B cell (primary cell): ENCODE measurements around the gene RUNDC3A. TPM values are rescaled to one million over a fixed set of nuclear protein-coding genes. Genes with fewer than 3 reads are reported as not detected.
"Not testable (repeated sequence)": the region's sequence is repeated elsewhere in the genome, so short reads cannot be mapped to it uniquely, and the experiment has no call there.

Experiments
- ATAC-seq: fragments of 200-7000 bp; cut with Tn5 transposase; one replicate; pipeline ENCODE4 v1.10.0; 2021; ENCODE audit warnings: low read depth, mild to moderate bottlenecking, moderate number of reproducible peaks, moderate library complexity
- CTCF ChIA-PET: fragments of 350-600 bp; sonication (Branson Sonifier 250); formaldehyde crosslinking; loops from one replicate; lab custom pipeline; 2021; ENCODE audit warnings: antibody characterized with exemption, inconsistent platforms; lab: Charles Lee
- POLR2A ChIA-PET: fragments of 350-600 bp; sonication (Branson Sonifier 250); formaldehyde crosslinking; loops from one replicate; lab custom pipeline; 2021; ENCODE audit warnings: antibody characterized with exemption; lab: Charles Lee
- DNase-seq: peaks from one replicate; pipeline ENCODE4 v3.0.0; 2013
- H2AFZ ChIP-seq: 2 replicates; pipeline ENCODE4 v1.6.1; 2012; ENCODE audit warnings: mild to moderate bottlenecking, low read depth, low read length; ENCODE audit not compliant: insufficient read depth, poor library complexity, severe bottlenecking
- H3K27ac ChIP-seq, 2 donors: 1 replicate in 1 of 2; 2 replicates in 1 of 2; pipeline ENCODE4 v1.5.1; 2012 to 2013; ENCODE audit warnings: low read length in 2 of 2, mild to moderate bottlenecking in 2 of 2, moderate library complexity in 1 of 2
- H3K27me3 ChIP-seq, 4 experiments: fragments of 200-600 bp in 1 of 4; sonication (generic) in 1 of 4; replicated peaks in 1 of 4; 1 replicate in 2 of 4; 2 replicates in 2 of 4; pipeline versions ENCODE4 v1.6.1 to v1.7.0; 2013 to 2016; ENCODE audit warnings: low read length in 3 of 4, mild to moderate bottlenecking in 2 of 4, mixed read lengths in 1 of 4, moderate library complexity in 1 of 4; ENCODE audit not compliant: insufficient read depth in 4 of 4, control insufficient read depth in 3 of 4; ENCODE audit errors: control extremely low read depth in 1 of 4
- H3K36me3 ChIP-seq, 2 experiments: replicated peaks in 1 of 2; 1 replicate in 1 of 2; 2 replicates in 1 of 2; pipeline versions ENCODE4 v1.6.1 to v1.7.1; 2013; ENCODE audit warnings: low read length in 1 of 2; ENCODE audit not compliant: insufficient read depth in 2 of 2, control insufficient read depth in 1 of 2; ENCODE audit errors: control extremely low read depth in 1 of 2, extremely low read depth in 1 of 2
- H3K4me1 ChIP-seq, 2 donors: fragments of 200-600 bp in 1 of 2; sonication (generic) in 1 of 2; 1 replicate in 1 of 2; 2 replicates in 1 of 2; pipeline versions ENCODE4 v1.5.1 to v1.6.1; 2013 to 2017; ENCODE audit warnings: low read length in 2 of 2; ENCODE audit not compliant: control insufficient read depth in 2 of 2, insufficient read depth in 2 of 2
- H3K4me2 ChIP-seq: replicated peaks from 2 replicates; pipeline ENCODE3; 2012; ENCODE audit warnings: mild to moderate bottlenecking, low read depth, low read length; ENCODE audit not compliant: poor library complexity, severe bottlenecking
- H3K4me3 ChIP-seq, 5 experiments: fragments of 200-600 bp in 1 of 5; sonication (generic) in 1 of 5; 1 replicate in 3 of 5; 2 replicates in 2 of 5; pipeline versions ENCODE4 v1.5.1 to v1.7.0; 2011 to 2016; ENCODE audit warnings: low read length in 4 of 5, mild to moderate bottlenecking in 4 of 5, low read depth in 2 of 5, control low read depth in 1 of 5, moderate library complexity in 1 of 5; ENCODE audit not compliant: insufficient read depth in 1 of 5; ENCODE audit errors: control extremely low read depth in 1 of 5, extremely low read depth in 1 of 5
- H3K79me2 ChIP-seq: fragments of 200-600 bp; sonication (generic); one replicate; pipeline ENCODE4 v1.6.0; 2016; ENCODE audit warnings: low read length; ENCODE audit not compliant: control insufficient read depth, insufficient read depth
- H3K9ac ChIP-seq: fragments of 200-600 bp; sonication (generic); 2 replicates; pipeline ENCODE4 v1.6.1; 2017; ENCODE audit warnings: mild to moderate bottlenecking, low read length, moderate library complexity
- H3K9me3 ChIP-seq, 3 donors: one replicate each; pipeline versions ENCODE4 v1.6.1 to v1.7.1; 2013; ENCODE audit warnings: low read length in 2 of 3; ENCODE audit not compliant: control insufficient read depth in 2 of 3, insufficient read depth in 1 of 3; ENCODE audit errors: control extremely low read depth in 1 of 3
- H4K20me1 ChIP-seq: 2 replicates; pipeline ENCODE4 v1.6.0; 2012; ENCODE audit warnings: mild to moderate bottlenecking, low read length; ENCODE audit not compliant: insufficient read depth, control insufficient read depth, poor library complexity, severe bottlenecking
- H3K27ac Mint-ChIP-seq: one replicate; pipeline ENCODE4 v1.8.0; 2021; ENCODE audit warnings: mixed read lengths
- H3K27me3 Mint-ChIP-seq: one replicate; pipeline ENCODE4 v1.8.0; 2021; ENCODE audit warnings: mixed read lengths
- H3K4me1 Mint-ChIP-seq: one replicate; pipeline ENCODE4 v1.8.0; 2021; ENCODE audit warnings: mixed read lengths
- H3K4me3 Mint-ChIP-seq: one replicate; pipeline ENCODE4 v1.8.0; 2021; ENCODE audit warnings: mixed read lengths
- H3K9me3 Mint-ChIP-seq: one replicate; pipeline ENCODE4 v1.8.0; 2022; ENCODE audit warnings: mixed read lengths; ENCODE audit not compliant: insufficient read depth
- CTCF ChIP-seq: fragments of 200-600 bp; IDR thresholded peaks from one replicate; pipeline ENCODE4 v1.8.0; 2022; ENCODE audit warnings: antibody characterized with exemption, mild to moderate bottlenecking
- EZH2 ChIP-seq: IDR thresholded peaks from 2 replicates; pipeline ENCODE4 v1.6.1; 2012; ENCODE audit warnings: borderline replicate concordance, low read depth, mild to moderate bottlenecking, moderate library complexity, low read length; ENCODE audit not compliant: insufficient read depth, poor library complexity, severe bottlenecking
- WGBS: methylation state at CpG from one replicate; pipeline ENCODE4 v1.1.5; 2013; ENCODE audit warnings: missing lambda C conversion rate; ENCODE audit not compliant: insufficient coverage; 5-methylcytosine and 5-hydroxymethylcytosine counted together
- intact Hi-C: fragments of 100-400 bp; cut with micrococcal nuclease; formaldehyde crosslinking; loops from one replicate; pipeline ENCODE4 v1.10.0; 2022
- polyA plus RNA-seq: library from polyadenylated mRNA; depleted of rRNA; stranded (reverse); fragments of >200 nt; gene quantifications from 2 replicates; pipeline ENCODE4 v1.2.3, GENCODE V29; 2012
- total RNA-seq, 2 donors: library from RNA; stranded (reverse); fragments of 120-200 nt in 1 of 2; gene quantifications; 1 replicate in 1 of 2; 2 replicates in 1 of 2; pipeline versions ENCODE4 v1.2.3 to v1.2.4, GENCODE V29; 2013 to 2022

Gene RUNDC3A
- total and polyA plus RNA-seq, 2 donors (not counting 1 experiment from before 2014, with no cell fraction given), result 0.19 TPM; not detected in 1

- Histone ChIP-seq H3K9ac (peak overlapping the region; percentile 74), H3K4me2 (peak overlapping the region; percentile 79), H3K27me3 (no peaks in the 10 kb centered on the region), H2AFZ (peak overlapping the region; percentile 64), H3K4me3 (peak overlapping the region; percentile 61 to 94 (median 91)), H3K9me3 (peaks cover 0 to 3% (median 0%) of the 10 kb centered on the region in 3 donors), H3K27ac (peak overlapping the region; percentile 85 to 89), H4K20me1 (peaks cover 21% of the 10 kb centered on the region), H3K4me1 (peaks cover 40 to 57% of the 10 kb centered on the region in 2 donors), H3K36me3 (peaks cover 0 to 21% of the 10 kb centered on the region in 2 experiments), H3K79me2 (peaks cover 7% of the 10 kb centered on the region)
- CTCF ChIA-PET, result interaction anchor here (0.6 to 4.4 kb wide), 25 partner anchors 8 to 436 kb away, joined by 3 to 66 read pairs (median 7); partner anchors contain the start of genes FAM171A2, HDAC5, SLC25A39 and TMUB2
- TF ChIP-seq CTCF (peak; percentile 26), EZH2 (no peak)
- Mint-ChIP-seq H3K9me3 (no peaks in the 10 kb centered on the region), H3K4me1 (peaks cover 49% of the 10 kb centered on the region), H3K27me3 (no peaks in the 10 kb centered on the region), H3K4me3 (peak overlapping the region; percentile 96), H3K27ac (peak overlapping the region; percentile 94)
- ATAC-seq (no peak), DNase-seq (peak; percentile 29)
- POLR2A ChIA-PET, result interaction anchor here (0.7 to 1.6 kb wide), 13 partner anchors 8 to 223 kb away, joined by 3 to 11 read pairs (median 4); partner anchors contain the start of genes HDAC5, SLC25A39, TMUB2 and UBTF
- 51% methylated on average over 6 of the region's 13 CpGs for WGBS
- intact Hi-C loops, result no loop called here
Observed at GRCh38 chr17:44346064-44346844, 37.9 kb downstream of the RUNDC3A start.

- H3K27me3 Mint-ChIP-seq, H3K4me3 ChIP-seq, H2AFZ ChIP-seq, H3K9me3 ChIP-seq, H3K79me2 ChIP-seq, H3K27me3 ChIP-seq, H3K9me3 Mint-ChIP-seq: not testable (repeated sequence)
- peaks cover 0 to 33% of the 10 kb centered on the region in 2 experiments for H3K36me3 ChIP-seq
- ATAC-seq, result peak; percentile 6
- H3K27ac Mint-ChIP-seq, result peak overlapping the region; percentile 94
- H3K27ac ChIP-seq, result peak overlapping the region; percentile 85 to 89
- peak overlapping the region; percentile 96 for H3K4me3 Mint-ChIP-seq
- DNase-seq, result peak; percentile 72
- peaks cover 29% of the 10 kb centered on the region for H4K20me1 ChIP-seq
- peak overlapping the region; percentile 16 for H3K9ac ChIP-seq
- ChIA-PET CTCF (interaction anchor here (0.6 to 10.1 kb wide), 14 partner anchors 9 to 286 kb away, joined by 3 to 117 read pairs (median 6); partner anchors contain the start of genes FAM171A2, HDAC5 and SLC25A39), POLR2A (interaction anchor here (0.6 to 1.6 kb wide), 10 partner anchors 9 to 636 kb away, joined by 3 to 19 read pairs (median 4); partner anchors contain the start of genes SLC25A39 and UBTF)
- peaks cover 40 to 57% of the 10 kb centered on the region in 2 donors for H3K4me1 ChIP-seq
- peaks cover 49% of the 10 kb centered on the region for H3K4me1 Mint-ChIP-seq
- intact Hi-C loops, result loop anchor here (1.0 kb wide), 1 partner anchor 147 kb away; no protein-coding TSS in a partner anchor
- peak overlapping the region; percentile 79 for H3K4me2 ChIP-seq
- 15% methylated on average over 9 of the region's 18 CpGs for WGBS
Observed at GRCh38 chr17:44347206-44348055, 39.0 kb downstream of the RUNDC3A start.
